B cell (primary cell): ENCODE results near the gene ITGA5. TPM values are rescaled to one million over a fixed set of nuclear protein-coding genes. Genes with fewer than 3 reads are reported as not detected.
A peak's percentile ranks its signal among the peaks of the same experiment; 100 is the strongest.

Experiments
- ATAC-seq: fragments of 200-7000 bp; cut with Tn5 transposase; one replicate; pipeline ENCODE4 v1.10.0; 2021; ENCODE audit warnings: low read depth, mild to moderate bottlenecking, moderate number of reproducible peaks, moderate library complexity
- CTCF ChIA-PET: fragments of 350-600 bp; sonication (Branson Sonifier 250); formaldehyde crosslinking; loops from one replicate; lab custom pipeline; 2021; ENCODE audit warnings: antibody characterized with exemption, inconsistent platforms; lab: Charles Lee
- POLR2A ChIA-PET: fragments of 350-600 bp; sonication (Branson Sonifier 250); formaldehyde crosslinking; loops from one replicate; lab custom pipeline; 2021; ENCODE audit warnings: antibody characterized with exemption; lab: Charles Lee
- DNase-seq: peaks from one replicate; pipeline ENCODE4 v3.0.0; 2013
- H2AFZ ChIP-seq: 2 replicates; pipeline ENCODE4 v1.6.1; 2012; ENCODE audit warnings: mild to moderate bottlenecking, low read depth, low read length; ENCODE audit not compliant: insufficient read depth, poor library complexity, severe bottlenecking
- H3K27ac ChIP-seq, 2 donors: 1 replicate in 1 of 2; 2 replicates in 1 of 2; pipeline ENCODE4 v1.5.1; 2012 to 2013; ENCODE audit warnings: low read length in 2 of 2, mild to moderate bottlenecking in 2 of 2, moderate library complexity in 1 of 2
- H3K27me3 ChIP-seq, 4 experiments: fragments of 200-600 bp in 1 of 4; sonication (generic) in 1 of 4; replicated peaks in 1 of 4; 1 replicate in 2 of 4; 2 replicates in 2 of 4; pipeline versions ENCODE4 v1.6.1 to v1.7.0; 2013 to 2016; ENCODE audit warnings: low read length in 3 of 4, mild to moderate bottlenecking in 2 of 4, mixed read lengths in 1 of 4, moderate library complexity in 1 of 4; ENCODE audit not compliant: insufficient read depth in 4 of 4, control insufficient read depth in 3 of 4; ENCODE audit errors: control extremely low read depth in 1 of 4
- H3K36me3 ChIP-seq, 2 experiments: replicated peaks in 1 of 2; 1 replicate in 1 of 2; 2 replicates in 1 of 2; pipeline versions ENCODE4 v1.6.1 to v1.7.1; 2013; ENCODE audit warnings: low read length in 1 of 2; ENCODE audit not compliant: insufficient read depth in 2 of 2, control insufficient read depth in 1 of 2; ENCODE audit errors: control extremely low read depth in 1 of 2, extremely low read depth in 1 of 2
- H3K4me1 ChIP-seq, 2 donors: fragments of 200-600 bp in 1 of 2; sonication (generic) in 1 of 2; 1 replicate in 1 of 2; 2 replicates in 1 of 2; pipeline versions ENCODE4 v1.5.1 to v1.6.1; 2013 to 2017; ENCODE audit warnings: low read length in 2 of 2; ENCODE audit not compliant: control insufficient read depth in 2 of 2, insufficient read depth in 2 of 2
- H3K4me2 ChIP-seq: replicated peaks from 2 replicates; pipeline ENCODE3; 2012; ENCODE audit warnings: mild to moderate bottlenecking, low read depth, low read length; ENCODE audit not compliant: poor library complexity, severe bottlenecking
- H3K4me3 ChIP-seq, 5 experiments: fragments of 200-600 bp in 1 of 5; sonication (generic) in 1 of 5; 1 replicate in 3 of 5; 2 replicates in 2 of 5; pipeline versions ENCODE4 v1.5.1 to v1.7.0; 2011 to 2016; ENCODE audit warnings: low read length in 4 of 5, mild to moderate bottlenecking in 4 of 5, low read depth in 2 of 5, control low read depth in 1 of 5, moderate library complexity in 1 of 5; ENCODE audit not compliant: insufficient read depth in 1 of 5; ENCODE audit errors: control extremely low read depth in 1 of 5, extremely low read depth in 1 of 5
- H3K79me2 ChIP-seq: fragments of 200-600 bp; sonication (generic); one replicate; pipeline ENCODE4 v1.6.0; 2016; ENCODE audit warnings: low read length; ENCODE audit not compliant: control insufficient read depth, insufficient read depth
- H3K9ac ChIP-seq: fragments of 200-600 bp; sonication (generic); 2 replicates; pipeline ENCODE4 v1.6.1; 2017; ENCODE audit warnings: mild to moderate bottlenecking, low read length, moderate library complexity
- H3K9me3 ChIP-seq, 3 donors: one replicate each; pipeline versions ENCODE4 v1.6.1 to v1.7.1; 2013; ENCODE audit warnings: low read length in 2 of 3; ENCODE audit not compliant: control insufficient read depth in 2 of 3, insufficient read depth in 1 of 3; ENCODE audit errors: control extremely low read depth in 1 of 3
- H4K20me1 ChIP-seq: 2 replicates; pipeline ENCODE4 v1.6.0; 2012; ENCODE audit warnings: mild to moderate bottlenecking, low read length; ENCODE audit not compliant: insufficient read depth, control insufficient read depth, poor library complexity, severe bottlenecking
- H3K27ac Mint-ChIP-seq: one replicate; pipeline ENCODE4 v1.8.0; 2021; ENCODE audit warnings: mixed read lengths
- H3K27me3 Mint-ChIP-seq: one replicate; pipeline ENCODE4 v1.8.0; 2021; ENCODE audit warnings: mixed read lengths
- H3K4me1 Mint-ChIP-seq: one replicate; pipeline ENCODE4 v1.8.0; 2021; ENCODE audit warnings: mixed read lengths
- H3K4me3 Mint-ChIP-seq: one replicate; pipeline ENCODE4 v1.8.0; 2021; ENCODE audit warnings: mixed read lengths
- H3K9me3 Mint-ChIP-seq: one replicate; pipeline ENCODE4 v1.8.0; 2022; ENCODE audit warnings: mixed read lengths; ENCODE audit not compliant: insufficient read depth
- CTCF ChIP-seq: fragments of 200-600 bp; IDR thresholded peaks from one replicate; pipeline ENCODE4 v1.8.0; 2022; ENCODE audit warnings: antibody characterized with exemption, mild to moderate bottlenecking
- EZH2 ChIP-seq: IDR thresholded peaks from 2 replicates; pipeline ENCODE4 v1.6.1; 2012; ENCODE audit warnings: borderline replicate concordance, low read depth, mild to moderate bottlenecking, moderate library complexity, low read length; ENCODE audit not compliant: insufficient read depth, poor library complexity, severe bottlenecking
- WGBS: methylation state at CpG from one replicate; pipeline ENCODE4 v1.1.5; 2013; ENCODE audit warnings: missing lambda C conversion rate; ENCODE audit not compliant: insufficient coverage; 5-methylcytosine and 5-hydroxymethylcytosine counted together
- intact Hi-C: fragments of 100-400 bp; cut with micrococcal nuclease; formaldehyde crosslinking; loops from one replicate; pipeline ENCODE4 v1.10.0; 2022
- polyA plus RNA-seq: library from polyadenylated mRNA; depleted of rRNA; stranded (reverse); fragments of >200 nt; gene quantifications from 2 replicates; pipeline ENCODE4 v1.2.3, GENCODE V29; 2012
- total RNA-seq, 2 donors: library from RNA; stranded (reverse); fragments of 120-200 nt in 1 of 2; gene quantifications; 1 replicate in 1 of 2; 2 replicates in 1 of 2; pipeline versions ENCODE4 v1.2.3 to v1.2.4, GENCODE V29; 2013 to 2022

Gene ITGA5
- total and polyA plus RNA-seq, 2 donors (not counting 1 experiment from before 2014, with no cell fraction given): 3.6 to 6.1 TPM

- no peak overlapping the region for H2AFZ ChIP-seq
- no peaks in the 10 kb centered on the region for H4K20me1 ChIP-seq
- Mint-ChIP-seq H3K27me3 (peaks cover 32% of the 10 kb centered on the region), H3K27ac (no peak overlapping the region), H3K4me1 (peaks cover 39% of the 10 kb centered on the region), H3K9me3 (no peaks in the 10 kb centered on the region), H3K4me3 (peak overlapping the region; percentile 40)
- H3K36me3 ChIP-seq: no peaks in the 10 kb centered on the region
- H3K79me2 ChIP-seq: peaks cover 7% of the 10 kb centered on the region
- H3K4me3 ChIP-seq: no peak overlapping the region
- no peak for DNase-seq
- TF ChIP-seq CTCF (no peak), EZH2 (no peak)
- peaks cover 43 to 47% of the 10 kb centered on the region in 2 donors for H3K4me1 ChIP-seq
- no peak overlapping the region for H3K9ac ChIP-seq
- no peaks in the 10 kb centered on the region for H3K9me3 ChIP-seq
- H3K27me3 ChIP-seq: peaks cover 0 to 24% (median 12%) of the 10 kb centered on the region in 4 experiments
- no peak overlapping the region for H3K4me2 ChIP-seq
- WGBS: 6% methylated on average over 2 of the region's 2 CpGs
- intact Hi-C loops: no loop called here
- no peak for ATAC-seq
- POLR2A ChIA-PET: no interaction called here
- H3K27ac ChIP-seq: no peak overlapping the region
- CTCF ChIA-PET: interaction anchor here (0.6 to 14.7 kb wide), 6 partner anchors 11 to 37 kb away, joined by 3 to 297 read pairs (median 4); partner anchors contain the start of gene ZNF385A
These were observed 1.7 kb upstream of the ITGA5 start for GRCh38 chr12:54420766-54421144.

GRCh38 chr12:54418441-54419087 is 502 bp downstream of the ITGA5 start:
- H3K27ac ChIP-seq: peak overlapping the region in 1 of 2 donors; percentile 62
- DNase-seq (no peak), ATAC-seq (peak; percentile 35)
- CTCF ChIA-PET: interaction anchor here (1.6 to 14.7 kb wide), 3 partner anchors 18 to 25 kb away, joined by 5 to 297 read pairs (median 108); no protein-coding TSS in a partner anchor
- peaks cover 0 to 19% (median 8%) of the 10 kb centered on the region in 4 experiments for H3K27me3 ChIP-seq
- H3K4me1 Mint-ChIP-seq: peaks cover 56% of the 10 kb centered on the region
- H3K4me2 ChIP-seq: peak overlapping the region; percentile 90
- H2AFZ ChIP-seq: peak overlapping the region; percentile 70
- POLR2A ChIA-PET: interaction anchor here (0.7 kb wide), 1 partner anchor 360 kb away, joined by 3 read pairs; no protein-coding TSS in a partner anchor
- peak overlapping the region; percentile 48 to 62 (median 57) for H3K4me3 ChIP-seq
- H3K27ac Mint-ChIP-seq: peak overlapping the region; percentile 68
- no peak for TF ChIP-seq CTCF
- TF ChIP-seq EZH2: peak; percentile 26
- peaks cover 21% of the 10 kb centered on the region for H3K27me3 Mint-ChIP-seq
- no peaks in the 10 kb centered on the region for H3K9me3 Mint-ChIP-seq
- peak overlapping the region; percentile 63 for H3K9ac ChIP-seq
- under 1% methylated on average over 33 of the region's 35 CpGs for WGBS
- peaks cover 7% of the 10 kb centered on the region for H3K79me2 ChIP-seq
- intact Hi-C loops: loop anchor here (2.0 kb wide), 1 partner anchor 14 kb away; no protein-coding TSS in a partner anchor
- no peaks in the 10 kb centered on the region for H3K9me3 ChIP-seq
- H3K36me3 ChIP-seq: no peaks in the 10 kb centered on the region
- no peaks in the 10 kb centered on the region for H4K20me1 ChIP-seq
- H3K4me1 ChIP-seq: peaks cover 59 to 65% of the 10 kb centered on the region in 2 donors
- H3K4me3 Mint-ChIP-seq: peak overlapping the region; percentile 84
